Eye (tissue), 1 donor: ENCODE measurements around the gene CLOCK.
A peak's percentile ranks its signal among the peaks of the same experiment; 100 is the strongest.
"Not testable (repeated sequence)": the region's sequence is repeated elsewhere in the genome, so short reads cannot be mapped to it uniquely, and the experiment has no call there.

Experiments
- DNase-seq: peaks from one replicate; pipeline ENCODE4 v3.0.0-alpha.2; 2015

The CLOCK gene, protein sequence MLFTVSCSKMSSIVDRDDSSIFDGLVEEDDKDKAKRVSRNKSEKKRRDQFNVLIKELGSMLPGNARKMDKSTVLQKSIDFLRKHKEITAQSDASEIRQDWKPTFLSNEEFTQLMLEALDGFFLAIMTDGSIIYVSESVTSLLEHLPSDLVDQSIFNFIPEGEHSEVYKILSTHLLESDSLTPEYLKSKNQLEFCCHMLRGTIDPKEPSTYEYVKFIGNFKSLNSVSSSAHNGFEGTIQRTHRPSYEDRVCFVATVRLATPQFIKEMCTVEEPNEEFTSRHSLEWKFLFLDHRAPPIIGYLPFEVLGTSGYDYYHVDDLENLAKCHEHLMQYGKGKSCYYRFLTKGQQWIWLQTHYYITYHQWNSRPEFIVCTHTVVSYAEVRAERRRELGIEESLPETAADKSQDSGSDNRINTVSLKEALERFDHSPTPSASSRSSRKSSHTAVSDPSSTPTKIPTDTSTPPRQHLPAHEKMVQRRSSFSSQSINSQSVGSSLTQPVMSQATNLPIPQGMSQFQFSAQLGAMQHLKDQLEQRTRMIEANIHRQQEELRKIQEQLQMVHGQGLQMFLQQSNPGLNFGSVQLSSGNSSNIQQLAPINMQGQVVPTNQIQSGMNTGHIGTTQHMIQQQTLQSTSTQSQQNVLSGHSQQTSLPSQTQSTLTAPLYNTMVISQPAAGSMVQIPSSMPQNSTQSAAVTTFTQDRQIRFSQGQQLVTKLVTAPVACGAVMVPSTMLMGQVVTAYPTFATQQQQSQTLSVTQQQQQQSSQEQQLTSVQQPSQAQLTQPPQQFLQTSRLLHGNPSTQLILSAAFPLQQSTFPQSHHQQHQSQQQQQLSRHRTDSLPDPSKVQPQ

DNA sequence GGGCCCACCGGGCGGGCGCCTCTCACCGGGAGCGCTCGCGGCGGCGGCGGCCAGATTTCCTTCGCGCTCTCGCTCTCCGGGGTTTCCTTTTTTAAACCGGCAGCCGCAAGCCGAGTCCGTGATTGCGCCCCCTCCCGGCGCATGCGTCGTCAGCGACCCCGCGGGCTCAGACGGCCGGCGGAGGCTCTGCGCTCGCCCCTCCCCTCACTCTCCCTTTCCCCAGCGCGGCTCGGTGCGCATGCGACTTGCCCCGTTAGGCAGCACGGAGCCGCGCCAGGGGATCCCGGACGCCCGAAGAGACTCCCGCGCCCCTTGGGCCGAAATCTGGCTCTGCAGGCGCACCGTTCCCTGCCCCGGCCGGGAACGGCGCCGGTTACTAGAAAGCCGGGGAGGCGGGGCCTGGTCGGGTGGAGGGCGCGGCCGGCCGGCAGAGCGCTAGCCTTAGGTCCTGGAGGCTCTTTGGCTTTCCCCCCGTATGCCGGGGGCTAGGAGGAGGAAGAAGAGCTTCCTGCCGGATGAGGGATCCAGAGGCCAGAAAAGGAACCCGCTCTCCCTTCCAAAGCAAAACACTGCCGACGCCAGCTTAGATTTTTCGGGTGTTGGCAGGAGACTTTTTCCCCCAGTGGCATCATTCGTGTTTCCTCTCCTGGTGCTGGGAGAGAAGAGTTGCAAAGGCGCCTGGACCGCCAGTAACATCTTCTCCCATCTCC is at the start of gene CLOCK:
TSS of gene CLOCK (minus strand) at position 154 of the 710 bp plus-strand sequence. CDS start 64,124 bp downstream, outside the sequence.
- peak; percentile 97 for DNase-seq

DNA sequence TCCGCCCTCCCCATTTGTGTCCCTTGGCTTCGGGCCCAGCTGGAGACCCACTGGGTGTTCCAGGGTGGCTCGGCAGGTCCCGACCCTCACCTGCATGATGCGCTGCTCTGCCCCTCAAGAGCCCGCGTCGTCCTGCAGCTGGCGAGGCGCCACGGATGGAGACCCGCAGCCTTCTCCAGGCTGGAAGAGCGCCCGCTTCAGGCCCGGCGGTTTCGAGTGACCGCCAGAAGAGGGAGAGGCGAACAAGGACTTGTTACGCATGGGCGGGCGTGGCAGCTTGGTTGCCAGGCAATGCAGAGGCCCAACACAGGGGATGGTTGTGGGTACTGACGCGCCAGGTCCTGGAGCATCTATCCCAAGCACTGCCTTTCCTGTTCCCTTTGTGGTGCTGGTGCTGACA is 45.3 kb upstream of the CLOCK start, which contains the start of gene PDCL2:
TSS of gene PDCL2 (minus strand) at position 232 of the 400 bp plus-strand sequence. CDS start at position 96, 136 bp downstream.
- no peak for DNase-seq

DNA sequence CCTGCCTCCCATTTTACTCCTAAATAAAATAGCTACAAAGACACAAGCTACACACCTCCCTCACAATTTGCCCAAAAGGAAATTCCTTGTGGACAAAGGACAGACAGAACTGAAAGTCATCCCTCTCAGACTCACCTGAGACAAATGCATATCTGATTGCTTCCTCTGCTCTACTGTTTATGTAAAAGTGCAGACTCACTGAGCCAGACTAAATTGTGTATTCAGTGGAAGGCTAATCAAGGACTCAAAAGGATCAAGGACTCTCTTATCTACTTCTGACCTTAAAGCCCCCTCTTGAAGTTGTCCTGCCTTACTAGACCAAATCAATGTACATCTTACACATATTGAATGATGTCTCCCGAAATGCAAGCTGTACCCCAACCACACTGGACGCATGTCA is 41.5 kb upstream of the CLOCK start:
- DNase-seq, result no peak

DNA sequence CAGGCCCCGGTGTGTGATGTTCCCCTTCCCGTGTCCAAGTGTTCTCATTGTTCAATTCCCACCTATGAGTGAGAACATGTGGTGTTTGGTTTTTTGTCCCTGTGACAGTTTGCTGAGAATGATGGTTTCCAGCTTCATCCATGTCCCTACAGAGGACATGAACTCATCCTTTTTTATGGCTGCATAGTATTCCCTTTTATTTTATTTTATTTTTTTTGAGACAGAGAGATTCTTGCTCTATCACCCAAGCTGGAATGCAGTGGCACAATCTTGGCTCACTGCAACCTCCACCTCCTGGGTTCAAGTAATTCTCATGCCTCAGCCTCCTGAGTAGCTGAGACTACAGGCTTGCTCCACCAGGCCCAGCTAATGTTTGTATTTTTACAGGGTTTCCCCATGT is 36.1 kb upstream of the CLOCK start:
- DNase-seq, result not testable (repeated sequence)

DNA sequence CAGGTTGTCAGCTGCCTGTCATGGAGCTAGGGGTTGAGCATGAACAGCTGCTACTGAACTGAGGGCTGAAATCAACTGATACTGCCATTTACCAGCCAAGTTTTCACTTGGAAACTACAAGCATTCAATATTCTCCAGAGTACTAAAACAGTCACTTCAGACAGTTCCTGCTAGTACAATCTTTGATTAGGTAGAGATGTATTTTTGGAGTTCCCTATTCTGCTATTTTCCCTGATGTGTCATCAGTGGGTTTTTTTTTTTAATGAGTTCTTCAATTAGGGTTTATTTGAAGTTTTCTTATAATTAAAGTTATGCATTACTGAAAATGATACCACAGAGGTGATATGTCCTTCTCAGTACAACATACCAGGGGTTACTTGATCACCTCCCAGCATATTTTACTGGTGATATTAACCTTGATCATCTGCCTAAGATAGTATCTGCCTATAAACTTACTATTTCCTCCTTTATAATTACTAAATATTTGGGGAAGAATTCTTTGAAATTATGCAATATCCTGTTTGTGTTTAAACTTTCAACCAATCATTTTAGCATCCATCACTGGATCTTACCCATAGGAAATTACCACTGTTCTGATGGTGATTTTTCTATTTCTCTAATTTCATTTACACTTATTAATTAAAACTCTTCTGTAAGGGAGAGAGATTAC is 31.8 kb upstream of the CLOCK start:
- DNase-seq, result no peak

DNA sequence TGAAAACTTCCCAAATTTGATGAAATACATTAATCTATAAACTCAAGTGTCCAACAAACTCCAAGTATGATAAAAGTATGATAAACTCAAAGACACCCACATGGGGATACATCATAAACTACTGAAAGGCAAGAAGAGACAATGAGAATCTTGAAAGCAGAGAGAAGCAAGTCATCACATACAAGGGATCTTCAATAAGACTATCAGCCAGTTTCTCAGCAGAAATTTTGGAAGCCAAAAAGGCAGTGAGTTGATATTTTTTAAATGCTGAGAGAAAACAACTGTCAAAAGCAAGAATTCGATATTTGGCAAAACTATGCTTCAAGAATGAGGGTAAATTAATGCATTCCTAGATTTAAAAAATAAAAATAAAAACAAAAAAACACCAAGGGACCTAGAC is 28.8 kb upstream of the CLOCK start:
- no peak for DNase-seq

DNA sequence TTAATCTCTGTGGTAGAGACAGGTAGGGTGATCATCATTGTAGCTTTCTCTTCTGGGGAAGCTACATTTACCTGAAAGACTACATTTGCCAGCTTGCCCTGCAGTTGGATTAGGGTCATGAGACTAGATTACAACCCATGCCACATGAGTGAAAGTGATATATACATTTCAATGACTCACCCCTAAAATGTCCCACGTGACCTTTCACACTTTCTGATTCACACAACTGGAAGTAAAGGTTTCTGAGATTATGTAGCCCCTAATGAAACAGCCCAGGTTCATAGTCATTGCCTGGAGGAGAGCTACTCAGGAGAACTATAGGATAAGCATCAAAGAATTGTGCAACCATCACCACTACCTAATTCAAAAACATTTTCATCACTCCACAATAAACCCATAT is 27.5 kb upstream of the CLOCK start:
- DNase-seq, result no peak

DNA sequence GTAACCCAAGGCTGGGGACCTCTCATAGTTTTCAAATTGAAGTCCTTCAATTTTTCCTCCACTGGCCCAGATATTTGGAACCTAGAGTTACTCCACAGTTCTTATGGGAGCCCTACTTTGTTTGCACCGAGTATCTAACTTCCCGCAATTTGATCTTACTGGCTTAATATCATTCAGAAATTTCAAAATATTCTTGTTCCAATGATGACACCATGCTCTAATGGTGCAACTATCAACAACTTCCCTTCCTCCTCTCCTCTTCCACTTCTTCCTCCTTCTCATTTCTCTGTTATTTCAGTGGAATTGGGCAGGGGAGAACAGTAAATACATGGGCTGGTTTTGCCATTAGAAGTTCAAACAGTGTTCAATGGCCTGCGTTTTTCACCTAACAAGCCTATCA is 25.1 kb upstream of the CLOCK start:
- no peak for DNase-seq

DNA sequence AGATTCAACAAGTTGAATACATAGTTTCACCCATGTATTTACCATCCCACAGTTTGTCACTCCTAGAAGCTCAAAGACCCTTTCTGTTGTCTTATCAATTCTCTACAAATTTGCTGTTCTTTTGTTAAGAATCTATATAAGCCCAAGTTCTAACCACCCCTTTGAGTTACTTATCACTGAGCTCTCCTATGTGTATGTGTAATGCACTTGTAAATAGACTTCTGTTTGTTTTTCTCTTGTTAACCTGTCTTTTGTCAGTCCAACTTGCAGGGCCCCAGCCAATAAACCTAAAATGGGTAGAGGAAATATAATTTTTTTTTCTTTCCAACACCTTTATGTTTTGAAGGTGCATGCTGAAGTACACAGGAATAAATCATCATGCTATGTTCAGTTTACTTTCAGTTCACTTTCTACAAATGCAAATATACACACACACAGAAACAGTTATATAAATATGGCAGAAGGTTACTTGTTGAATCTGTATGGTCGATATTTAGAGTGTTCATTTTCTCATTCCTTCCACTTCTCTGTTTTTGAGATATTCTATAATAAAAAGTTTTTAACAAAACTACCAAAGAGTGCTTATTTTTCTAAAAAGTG is 22.3 kb upstream of the CLOCK start:
- DNase-seq, result no peak

DNA sequence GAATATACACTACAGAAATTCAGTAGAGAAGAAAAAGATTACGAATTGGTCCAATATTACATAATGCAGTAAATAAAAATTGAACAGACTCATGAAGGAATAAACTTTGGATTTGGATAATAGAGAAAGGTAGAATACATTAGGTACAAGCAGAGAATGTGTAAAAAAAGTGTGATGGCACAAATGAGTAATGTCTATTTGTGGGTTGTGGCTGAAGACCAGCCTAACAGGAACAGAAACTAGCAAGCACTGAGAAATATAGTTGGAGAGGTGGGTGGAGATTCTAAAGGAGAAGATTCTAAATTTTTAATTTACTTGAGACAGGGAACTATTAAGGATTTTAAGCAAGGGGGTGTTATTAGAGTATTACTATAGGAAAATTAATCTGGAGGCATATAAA is 15.2 kb upstream of the CLOCK start:
- no peak for DNase-seq

DNA sequence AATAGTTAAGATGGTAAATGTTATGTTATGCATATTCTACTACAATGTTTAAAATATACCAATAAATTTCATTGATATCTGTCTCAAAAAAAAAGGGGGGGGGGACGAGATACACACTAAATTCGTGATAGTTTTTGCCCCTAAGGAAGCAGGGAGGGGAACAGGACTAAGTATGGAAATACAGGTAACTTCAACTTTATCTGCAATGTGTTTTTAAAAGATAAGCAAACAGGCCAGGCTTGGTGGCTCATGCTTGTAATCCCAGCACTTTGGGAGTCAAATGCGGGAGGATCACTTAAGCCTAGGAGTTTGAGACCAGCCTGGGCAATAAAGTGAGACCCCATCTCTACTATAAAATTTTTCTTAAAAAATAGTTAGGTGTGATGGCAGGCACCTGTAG is 13.4 kb upstream of the CLOCK start:
- no peak for DNase-seq

DNA sequence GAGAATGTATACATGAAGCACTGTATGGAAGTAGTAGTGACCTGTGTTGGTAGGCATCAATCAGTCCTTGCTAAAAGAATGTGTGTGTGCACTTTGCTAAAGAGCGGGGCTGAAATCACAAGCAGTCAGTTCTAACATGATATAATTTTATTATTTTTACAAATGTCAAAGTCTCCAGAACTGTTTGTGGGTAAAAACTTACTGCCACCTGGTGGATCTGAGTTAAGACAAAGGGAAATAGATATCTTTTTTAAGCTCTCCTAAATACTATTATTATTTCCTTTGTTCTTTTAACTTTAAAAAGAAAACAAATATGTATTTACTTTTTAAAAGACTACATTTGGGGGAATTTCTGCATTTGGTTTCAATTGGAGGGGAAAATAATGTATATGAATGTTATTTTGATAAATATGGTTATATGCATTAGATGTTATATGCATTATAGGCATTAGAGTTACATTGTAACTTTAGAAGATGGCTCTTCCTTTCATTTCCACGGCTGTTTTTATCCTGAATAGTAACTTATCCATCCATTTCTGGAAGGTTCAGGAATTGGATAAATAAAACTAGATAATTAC is 7.8 kb upstream of the CLOCK start:
- peak; percentile 26 for DNase-seq

DNA sequence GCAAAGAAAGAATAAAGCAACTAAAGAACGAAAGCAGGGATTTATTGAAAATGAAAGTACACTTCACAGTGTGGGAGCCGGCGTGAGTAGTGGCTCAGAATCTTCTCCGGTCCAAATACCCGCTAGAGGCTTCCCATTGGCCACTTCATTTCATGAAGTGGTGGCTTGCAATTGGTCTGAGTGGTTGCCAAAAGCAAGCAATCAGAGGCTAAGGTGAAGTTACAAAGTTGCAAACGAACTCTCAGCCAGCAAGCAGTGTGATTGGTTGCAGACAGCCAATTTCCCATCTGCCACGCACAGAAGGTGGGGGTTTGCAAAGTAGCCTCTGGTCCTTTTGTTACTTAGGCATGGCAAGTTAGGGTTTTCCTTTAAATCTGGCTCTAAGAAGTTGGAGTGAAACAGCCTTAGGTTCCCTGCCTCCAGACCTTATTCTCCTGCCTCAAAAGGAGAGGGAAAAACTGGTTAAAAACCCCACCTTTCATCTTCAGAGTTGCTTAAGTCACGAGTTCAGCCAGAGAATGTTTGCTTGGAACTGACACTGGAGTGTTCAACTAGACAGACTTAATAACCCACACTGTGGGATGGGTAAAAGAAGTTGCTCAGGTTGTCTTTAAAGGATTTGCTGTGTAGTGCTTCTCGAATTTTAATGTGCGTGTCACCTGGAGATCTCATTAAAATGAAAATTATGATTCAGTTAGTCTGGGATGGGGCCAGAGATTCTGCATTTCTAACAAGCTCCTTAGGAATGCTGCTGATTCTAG is 6.9 kb upstream of the CLOCK start:
- DNase-seq, result no peak

DNA sequence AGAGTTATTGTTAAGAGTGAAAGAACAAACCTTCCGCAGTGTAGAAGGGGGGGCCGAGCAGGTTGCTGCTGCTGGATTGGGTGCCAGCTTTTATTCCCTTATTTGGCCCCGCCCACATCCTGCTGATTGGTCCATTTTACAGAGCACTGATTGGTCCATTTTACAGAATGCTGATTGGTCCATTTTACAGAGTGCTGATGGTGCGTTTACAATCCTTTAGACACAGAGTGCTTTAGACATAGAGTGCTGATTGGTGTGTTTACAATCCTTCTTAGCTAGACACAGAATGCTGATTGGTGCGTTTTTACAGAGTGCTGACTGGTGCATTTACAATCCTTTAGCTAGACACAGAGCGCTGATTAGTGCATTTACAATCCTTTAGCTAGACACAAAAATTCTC is 5.3 kb upstream of the CLOCK start:
- DNase-seq, result not testable (repeated sequence)

DNA sequence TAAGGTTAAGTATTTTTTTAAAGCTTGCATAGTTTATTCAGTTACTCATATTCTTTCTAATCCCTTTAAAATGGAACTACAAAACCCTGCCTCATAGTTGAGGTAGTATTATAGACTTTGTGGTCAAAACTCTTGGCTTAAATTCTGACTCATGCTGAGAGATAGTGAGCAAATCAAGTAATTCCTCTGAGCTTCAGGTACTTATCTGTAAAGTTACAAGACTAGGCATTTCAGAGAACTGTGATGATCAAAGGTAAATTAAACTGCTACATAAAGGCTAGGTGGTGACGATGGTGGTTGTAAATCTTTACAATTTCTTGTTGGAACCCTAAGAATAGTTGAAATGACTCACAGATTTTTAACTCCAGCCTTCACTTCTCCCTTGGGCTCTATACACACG is 3.2 kb upstream of the CLOCK start:
- no peak for DNase-seq

DNA sequence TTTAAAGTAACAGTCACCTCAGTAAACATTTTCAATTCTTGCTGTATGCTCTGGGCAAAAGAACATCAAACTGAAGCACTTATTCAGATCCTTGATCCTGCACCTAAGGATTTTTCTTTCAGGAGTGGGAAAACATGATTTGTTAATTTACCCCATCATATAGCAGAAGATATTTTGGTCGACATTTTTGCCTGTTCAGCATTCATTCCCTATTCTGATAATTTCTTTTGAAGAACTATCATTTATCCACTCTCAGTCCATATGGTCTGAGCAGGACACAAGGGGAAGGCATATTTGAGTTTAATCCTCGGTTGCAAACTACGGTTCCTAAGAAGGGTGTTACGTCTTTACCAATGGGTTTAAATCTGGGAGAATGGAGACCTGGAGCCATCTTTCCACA is 1.2 kb upstream of the CLOCK start:
- DNase-seq, result peak; percentile 24

DNA sequence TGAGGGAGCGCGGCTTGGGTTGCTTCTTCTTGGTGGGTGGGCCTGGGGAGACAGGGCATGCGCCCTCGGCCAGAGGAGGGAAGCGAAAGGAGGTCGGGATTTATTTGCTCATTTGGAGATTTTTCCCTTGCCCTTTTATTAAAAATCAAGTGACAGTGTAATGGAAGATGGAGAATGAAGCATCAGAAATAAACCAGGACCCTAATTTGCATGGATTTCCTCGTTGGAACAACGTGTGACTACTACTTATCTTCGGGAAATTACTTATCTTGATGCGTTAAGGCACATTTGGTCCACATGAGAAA is 709 bp upstream of the CLOCK start:
- peak; percentile 92 for DNase-seq

DNA sequence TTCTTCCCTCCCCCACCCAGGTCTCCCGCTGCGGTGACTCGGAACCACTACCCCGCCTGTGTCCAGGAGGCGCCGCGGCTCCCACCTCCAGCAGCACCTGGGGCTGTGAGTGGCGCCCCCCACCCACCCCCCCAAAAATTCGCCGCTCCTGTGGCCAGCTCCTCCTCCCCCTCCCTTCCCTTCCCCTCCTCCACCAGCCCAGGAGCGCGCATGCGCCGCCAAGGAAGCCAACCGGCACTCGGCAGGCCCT is 278 bp downstream of the CLOCK start:
- DNase-seq, result no peak

DNA sequence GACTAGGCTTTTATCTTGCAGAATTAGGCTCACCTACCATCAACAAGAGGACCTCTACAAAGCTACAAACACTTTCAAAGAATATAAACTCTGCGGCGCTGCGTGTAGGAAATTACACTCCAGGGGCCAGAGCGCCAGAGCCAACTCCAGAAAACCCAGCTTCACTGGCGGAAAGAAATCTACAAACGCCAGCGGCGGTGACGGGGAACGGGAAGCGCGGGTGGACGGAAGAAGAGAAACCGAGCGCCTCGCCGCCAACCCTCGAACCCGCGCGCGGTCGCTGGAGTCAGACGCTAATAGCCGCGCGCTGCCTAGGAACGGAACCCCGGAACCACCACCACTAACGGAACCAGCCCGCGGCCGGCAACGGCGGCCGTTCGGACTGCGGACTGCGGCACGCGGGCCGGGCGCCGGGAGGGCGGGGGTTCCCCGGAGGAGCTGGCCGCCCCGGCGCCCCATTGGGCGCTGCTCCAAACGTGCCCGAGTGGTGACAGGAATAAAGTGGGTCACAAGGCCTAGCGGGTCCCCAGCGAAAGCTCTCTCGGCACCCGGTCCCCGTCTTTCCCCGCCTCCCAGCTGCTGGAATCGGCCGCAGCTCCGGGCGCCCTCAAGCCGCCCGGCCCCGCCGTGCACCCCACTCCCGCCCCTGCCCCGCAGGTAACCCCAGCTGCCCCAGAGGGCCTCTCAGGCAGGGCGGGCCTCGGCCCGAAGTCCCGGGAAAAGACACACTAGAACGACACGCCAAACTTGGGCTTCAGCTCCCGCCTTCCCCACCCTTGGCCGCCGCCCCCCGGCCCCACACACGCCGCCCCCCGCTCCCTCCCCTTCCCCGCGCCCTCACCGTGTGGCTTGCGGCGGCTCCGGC is 836 bp downstream of the CLOCK start:
- DNase-seq, result peak; percentile 91

DNA sequence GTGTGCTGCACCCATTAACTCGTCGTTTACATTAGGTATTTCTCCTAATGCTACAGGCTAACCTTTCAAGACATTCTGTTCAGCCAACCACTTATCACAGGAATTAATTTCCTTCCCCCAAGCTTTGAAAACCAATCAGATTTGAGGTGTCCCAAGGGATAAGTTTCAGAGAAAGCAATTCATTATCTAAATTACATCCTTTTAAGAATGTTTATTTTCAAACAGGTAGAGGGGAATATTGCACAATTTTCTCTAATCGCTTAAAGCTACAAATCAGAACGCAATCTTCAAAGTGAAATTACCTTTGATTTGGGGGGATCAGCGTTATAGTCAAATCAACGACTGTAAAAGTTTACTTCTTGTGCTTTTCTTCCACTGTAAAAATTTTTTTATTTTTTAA is 1.6 kb downstream of the CLOCK start:
- DNase-seq, result peak; percentile 60

DNA sequence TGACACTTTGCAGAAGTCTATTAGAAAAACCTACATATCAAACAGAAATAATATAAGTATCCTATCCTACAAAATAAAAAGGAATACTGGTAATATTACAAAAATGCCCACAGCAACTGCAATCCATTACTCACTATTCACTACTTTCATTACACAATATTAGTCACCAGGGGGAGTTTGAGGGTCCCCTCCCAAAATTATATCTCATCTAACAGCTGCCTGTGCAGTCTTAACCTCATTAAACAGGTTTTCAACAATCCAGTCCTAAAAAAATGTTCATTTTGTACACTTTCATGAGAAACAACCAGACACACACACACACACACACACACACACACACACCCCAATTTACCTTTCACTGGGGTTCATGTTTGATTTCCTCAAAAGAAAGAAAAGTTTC is 2.9 kb downstream of the CLOCK start:
- no peak for DNase-seq
